ENCODE data around the gene CSRP3.

CSRP3 gene

DNA sequence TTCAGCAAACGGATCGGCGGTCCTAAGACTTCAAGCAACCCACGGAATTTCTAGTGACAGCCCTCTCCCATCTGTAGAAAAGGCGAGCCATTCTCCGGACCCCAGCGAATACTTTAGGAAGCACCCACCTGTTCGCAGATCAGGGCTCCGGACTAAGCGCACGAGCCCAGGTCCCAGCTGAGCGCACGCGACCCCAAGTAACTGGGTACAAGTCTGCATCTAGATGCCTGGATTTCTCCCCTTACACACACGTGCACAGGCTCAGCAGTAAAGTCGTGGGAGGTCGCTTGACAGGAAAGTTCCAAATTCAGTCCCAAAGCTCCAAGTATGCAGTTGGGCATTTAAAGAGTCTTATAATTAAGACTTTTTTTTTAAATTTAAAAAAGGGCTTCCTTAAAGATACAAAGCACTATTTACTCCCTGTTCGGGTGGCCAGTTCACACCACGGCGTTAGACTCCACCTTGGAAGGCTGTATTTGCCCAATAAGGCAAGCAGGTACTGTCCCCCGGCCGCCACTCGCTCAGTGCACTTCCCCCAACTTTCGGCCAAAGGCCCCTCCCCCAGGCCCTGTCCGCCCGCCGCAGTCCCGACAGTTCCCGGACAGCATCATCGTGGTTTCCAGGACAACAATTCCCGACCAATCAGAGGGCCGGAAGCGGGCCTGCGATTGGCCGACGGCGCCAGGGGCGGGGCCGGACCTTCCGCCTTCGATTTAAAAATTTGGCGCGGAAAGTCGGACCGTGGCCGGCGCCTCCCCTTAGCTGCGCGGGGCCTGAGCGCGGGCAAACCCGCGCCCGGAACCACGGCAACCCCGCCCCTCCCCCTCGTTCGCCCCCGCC, 38.9 kb upstream of the CSRP3 start, which contains the start of gene E2F8:
TSS of gene E2F8 (minus strand) at position 526 of the 840 bp plus-strand sequence. CDS start 824 bp downstream, outside the sequence.
- Histone ChIP-seq H3K9ac (ENCODE audit: low read length) (peak within 1 kb of the TSS; percentile 73), H3K4me1 (ENCODE audit: control insufficient read depth, insufficient read depth, low read length) (peaks cover 19% of the 10 kb centered on the region), H3K27me3 (replicated peaks; ENCODE audit: control insufficient read depth, insufficient read depth, low read length) (peaks cover 14% of the 10 kb centered on the region), H3K9me3 (ENCODE audit: control insufficient read depth, low read length) (no peaks in the 10 kb centered on the region), H3K36me3 (ENCODE audit: control insufficient read depth, insufficient read depth, low read length, severe bottlenecking) (no peaks in the 10 kb centered on the region), H3K4me3 (ENCODE audit: low read length) (peak within 1 kb of the TSS; percentile 91)
- peak; percentile 98 for DNase-seq (ENCODE audit: low read depth)

DNA sequence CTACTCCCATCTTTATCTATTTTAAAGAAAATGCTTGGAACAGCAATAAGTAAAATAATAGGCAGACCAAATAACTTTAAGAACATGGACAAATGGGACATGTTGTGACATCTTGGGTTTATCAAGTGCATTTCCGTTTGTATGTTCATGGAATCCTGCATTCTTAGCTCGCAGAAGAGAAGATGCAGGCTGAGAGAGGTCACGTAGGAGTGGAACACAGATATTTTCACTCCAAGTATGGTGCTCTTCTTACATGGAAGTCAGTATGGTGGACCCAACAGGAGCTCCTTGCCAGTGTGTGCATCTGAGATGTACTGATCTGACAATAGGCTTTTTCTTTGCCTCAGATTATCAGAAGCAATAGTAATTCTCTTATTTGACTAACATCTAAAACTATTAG, 37.3 kb upstream of the CSRP3 start:
- DNase-seq (ENCODE audit: low read depth) = no peak
- Histone ChIP-seq H3K36me3 (ENCODE audit: control insufficient read depth, insufficient read depth, low read length, severe bottlenecking) (no peaks in the 10 kb centered on the region), H3K4me1 (ENCODE audit: control insufficient read depth, insufficient read depth, low read length) (peaks cover 12% of the 10 kb centered on the region), H3K9me3 (ENCODE audit: control insufficient read depth, low read length) (no peaks in the 10 kb centered on the region), H3K4me3 (ENCODE audit: low read length) (no peak overlapping the region), H3K9ac (ENCODE audit: low read length) (no peak overlapping the region), H3K27me3 (replicated peaks; ENCODE audit: control insufficient read depth, insufficient read depth, low read length) (peaks cover 14% of the 10 kb centered on the region)

- no peaks in the 10 kb centered on the region for H3K36me3 ChIP-seq (ENCODE audit: control insufficient read depth, insufficient read depth, low read length, severe bottlenecking)
- peaks cover 12% of the 10 kb centered on the region for H3K4me1 ChIP-seq (ENCODE audit: control insufficient read depth, insufficient read depth, low read length)
- H3K4me3 ChIP-seq (ENCODE audit: low read length) = no peak overlapping the region
- peaks cover 14% of the 10 kb centered on the region for H3K27me3 ChIP-seq (replicated peaks; ENCODE audit: control insufficient read depth, insufficient read depth, low read length)
- H3K9ac ChIP-seq (ENCODE audit: low read length) = no peak overlapping the region
- H3K9me3 ChIP-seq (ENCODE audit: control insufficient read depth, low read length) = no peaks in the 10 kb centered on the region
- no peak for DNase-seq (ENCODE audit: low read depth)
Measured at GRCh38 chr11:19237813-19238212, 36.0 kb upstream of the CSRP3 start.

DNA sequence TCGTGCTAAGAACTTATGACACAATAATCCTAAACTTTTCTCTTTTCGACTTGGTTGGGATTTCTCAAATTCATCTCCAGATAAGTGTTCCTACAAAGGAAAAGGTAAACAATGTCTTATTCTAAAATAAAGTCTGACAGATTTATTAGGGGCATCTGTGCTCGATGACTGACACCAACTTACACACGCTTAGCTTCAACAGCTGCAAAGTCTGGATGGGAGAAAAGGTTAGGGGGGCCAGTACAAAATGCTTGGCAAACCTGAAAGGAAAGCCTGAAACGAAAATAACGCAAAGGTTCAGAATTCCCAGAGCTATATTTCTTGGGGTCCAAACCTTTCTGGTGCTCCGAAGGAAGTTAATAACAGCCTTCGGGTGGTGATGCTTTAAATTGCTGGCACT, 35.6 kb upstream of the CSRP3 start:
- Histone ChIP-seq H3K9ac (ENCODE audit: low read length) (no peak overlapping the region), H3K9me3 (ENCODE audit: control insufficient read depth, low read length) (no peaks in the 10 kb centered on the region), H3K4me3 (ENCODE audit: low read length) (no peak overlapping the region), H3K27me3 (replicated peaks; ENCODE audit: control insufficient read depth, insufficient read depth, low read length) (peaks cover 10% of the 10 kb centered on the region), H3K4me1 (ENCODE audit: control insufficient read depth, insufficient read depth, low read length) (peaks cover 7% of the 10 kb centered on the region), H3K36me3 (ENCODE audit: control insufficient read depth, insufficient read depth, low read length, severe bottlenecking) (no peaks in the 10 kb centered on the region)
- no peak for DNase-seq (ENCODE audit: low read depth)

DNA sequence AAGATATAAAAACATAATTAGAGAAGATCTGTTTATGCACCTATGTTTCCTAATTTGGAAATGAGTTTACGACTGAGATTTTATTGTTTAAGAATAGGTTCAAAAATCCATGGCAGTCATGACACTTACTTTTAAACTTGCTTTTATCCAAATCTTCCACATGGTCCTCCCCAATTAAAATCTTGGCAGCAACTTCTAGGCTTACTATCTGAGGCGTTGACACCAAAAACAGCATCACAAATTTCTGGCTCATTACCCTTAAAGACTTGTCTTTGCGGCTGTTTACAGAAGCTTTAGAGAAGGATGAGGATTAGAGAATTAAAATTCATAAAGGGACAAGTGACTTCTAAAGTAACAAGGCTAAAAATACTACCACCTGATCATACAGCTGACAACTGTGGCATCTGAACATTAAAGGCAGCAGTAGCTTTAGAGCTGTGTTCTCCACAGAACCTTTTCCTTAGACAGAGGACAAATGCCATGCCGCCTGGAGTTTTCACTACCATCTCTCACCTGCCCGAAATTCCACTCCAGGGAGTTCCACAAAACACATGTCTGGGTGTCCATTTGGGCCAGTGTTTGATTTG, 32.5 kb upstream of the CSRP3 start:
- Histone ChIP-seq H3K36me3 (ENCODE audit: control insufficient read depth, insufficient read depth, low read length, severe bottlenecking) (no peaks in the 10 kb centered on the region), H3K4me1 (ENCODE audit: control insufficient read depth, insufficient read depth, low read length) (no peaks in the 10 kb centered on the region)

GRCh38 chr11:19232910-19233503, 31.2 kb upstream of the CSRP3 start:
- no peaks in the 10 kb centered on the region for H3K4me1 ChIP-seq (ENCODE audit: control insufficient read depth, insufficient read depth, low read length)
- DNase-seq (ENCODE audit: low read depth) = peak; percentile 44
- no peaks in the 10 kb centered on the region for H3K36me3 ChIP-seq (ENCODE audit: control insufficient read depth, insufficient read depth, low read length, severe bottlenecking)
- no peak overlapping the region for H3K4me3 ChIP-seq (ENCODE audit: low read length)
- H3K9me3 ChIP-seq (ENCODE audit: control insufficient read depth, low read length) = no peaks in the 10 kb centered on the region
- H3K9ac ChIP-seq (ENCODE audit: low read length) = no peak overlapping the region
- H3K27me3 ChIP-seq (replicated peaks; ENCODE audit: control insufficient read depth, insufficient read depth, low read length) = no peaks in the 10 kb centered on the region

More for the DNA sequence above, 32.5 kb upstream of the CSRP3 start:
- no peak overlapping the region for H3K9ac ChIP-seq (ENCODE audit: low read length)
- no peak overlapping the region for H3K4me3 ChIP-seq (ENCODE audit: low read length)
- no peaks in the 10 kb centered on the region for H3K9me3 ChIP-seq (ENCODE audit: control insufficient read depth, low read length)
- peaks cover 4% of the 10 kb centered on the region for H3K27me3 ChIP-seq (replicated peaks; ENCODE audit: control insufficient read depth, insufficient read depth, low read length)
- DNase-seq (ENCODE audit: low read depth) = no peak

- H3K36me3 ChIP-seq (ENCODE audit: control insufficient read depth, insufficient read depth, low read length, severe bottlenecking) = no peaks in the 10 kb centered on the region
- H3K9me3 ChIP-seq (ENCODE audit: control insufficient read depth, low read length) = no peaks in the 10 kb centered on the region
- H3K9ac ChIP-seq (ENCODE audit: low read length) = no peak overlapping the region
- no peak overlapping the region for H3K4me3 ChIP-seq (ENCODE audit: low read length)
- no peak for DNase-seq (ENCODE audit: low read depth)
- no peaks in the 10 kb centered on the region for H3K4me1 ChIP-seq (ENCODE audit: control insufficient read depth, insufficient read depth, low read length)
- H3K27me3 ChIP-seq (replicated peaks; ENCODE audit: control insufficient read depth, insufficient read depth, low read length) = no peaks in the 10 kb centered on the region
Measured at GRCh38 chr11:19229671-19230070, 27.9 kb upstream of the CSRP3 start.

- Histone ChIP-seq H3K9ac (ENCODE audit: low read length) (no peak overlapping the region), H3K36me3 (ENCODE audit: control insufficient read depth, insufficient read depth, low read length, severe bottlenecking) (no peaks in the 10 kb centered on the region), H3K4me1 (ENCODE audit: control insufficient read depth, insufficient read depth, low read length) (no peaks in the 10 kb centered on the region), H3K9me3 (ENCODE audit: control insufficient read depth, low read length) (no peaks in the 10 kb centered on the region), H3K27me3 (replicated peaks; ENCODE audit: control insufficient read depth, insufficient read depth, low read length) (no peaks in the 10 kb centered on the region), H3K4me3 (ENCODE audit: low read length) (no peak overlapping the region)
- no peak for DNase-seq (ENCODE audit: low read depth)
Measured at GRCh38 chr11:19228968-19229367, 27.2 kb upstream of the CSRP3 start.

- Histone ChIP-seq H3K4me1 (ENCODE audit: control insufficient read depth, insufficient read depth, low read length) (no peaks in the 10 kb centered on the region), H3K27me3 (replicated peaks; ENCODE audit: control insufficient read depth, insufficient read depth, low read length) (no peaks in the 10 kb centered on the region), H3K36me3 (ENCODE audit: control insufficient read depth, insufficient read depth, low read length, severe bottlenecking) (no peaks in the 10 kb centered on the region), H3K9me3 (ENCODE audit: control insufficient read depth, low read length) (no peaks in the 10 kb centered on the region), H3K9ac (ENCODE audit: low read length) (no peak overlapping the region), H3K4me3 (ENCODE audit: low read length) (no peak overlapping the region)
- DNase-seq (ENCODE audit: low read depth) = no peak
Measured at GRCh38 chr11:19226378-19227195, 24.8 kb upstream of the CSRP3 start.

GRCh38 chr11:19225581-19225980, 23.8 kb upstream of the CSRP3 start:
- no peaks in the 10 kb centered on the region for H3K27me3 ChIP-seq (replicated peaks; ENCODE audit: control insufficient read depth, insufficient read depth, low read length)
- H3K4me1 ChIP-seq (ENCODE audit: control insufficient read depth, insufficient read depth, low read length) = no peaks in the 10 kb centered on the region
- no peak overlapping the region for H3K4me3 ChIP-seq (ENCODE audit: low read length)
- no peaks in the 10 kb centered on the region for H3K36me3 ChIP-seq (ENCODE audit: control insufficient read depth, insufficient read depth, low read length, severe bottlenecking)
- DNase-seq (ENCODE audit: low read depth) = no peak
- no peaks in the 10 kb centered on the region for H3K9me3 ChIP-seq (ENCODE audit: control insufficient read depth, low read length)
- no peak overlapping the region for H3K9ac ChIP-seq (ENCODE audit: low read length)

DNA sequence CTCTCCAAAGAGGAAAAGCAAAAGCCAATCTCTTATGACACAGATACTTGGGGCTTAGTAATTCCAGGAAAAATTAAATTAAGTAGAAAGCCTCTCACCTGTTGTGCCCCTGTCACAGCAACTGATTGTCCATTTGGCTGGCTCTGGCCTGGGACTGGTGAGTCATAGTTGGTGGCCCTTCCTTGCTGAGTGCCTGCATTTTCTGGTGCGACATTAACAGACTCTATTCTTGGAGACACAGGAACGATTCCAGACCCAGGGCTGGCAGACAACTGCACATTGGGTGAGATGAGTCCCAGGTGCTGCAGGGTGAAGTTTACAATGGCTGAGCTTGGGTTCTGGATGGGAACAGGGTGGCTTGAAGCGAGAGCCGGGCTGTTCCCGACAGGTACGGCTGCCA, 23.3 kb upstream of the CSRP3 start:
- Histone ChIP-seq H3K9me3 (ENCODE audit: control insufficient read depth, low read length) (no peaks in the 10 kb centered on the region), H3K4me1 (ENCODE audit: control insufficient read depth, insufficient read depth, low read length) (no peaks in the 10 kb centered on the region), H3K4me3 (ENCODE audit: low read length) (no peak overlapping the region), H3K9ac (ENCODE audit: low read length) (no peak overlapping the region), H3K36me3 (ENCODE audit: control insufficient read depth, insufficient read depth, low read length, severe bottlenecking) (no peaks in the 10 kb centered on the region), H3K27me3 (replicated peaks; ENCODE audit: control insufficient read depth, insufficient read depth, low read length) (no peaks in the 10 kb centered on the region)
- no peak for DNase-seq (ENCODE audit: low read depth)

All from adipocyte (in vitro differentiated cells).